Mesenchymal stem cell (in vitro differentiated cells and primary cell): ENCODE data around the gene C12orf75.

ENCODE experiments used
- DNase-seq: peaks from one replicate; pipeline ENCODE4 v3.0.0-alpha.2; 2013
- H2AFZ ChIP-seq: one replicate; pipeline ENCODE4 v1.6.1; 2013; ENCODE audit warnings: low read depth, mild to moderate bottlenecking, control low read depth, inconsistent platforms, low read length, moderate library complexity
- H2AK5ac ChIP-seq: 2 replicates; pipeline ENCODE4 v1.6.1; 2013; ENCODE audit warnings: low read length, moderate library complexity, mild to moderate bottlenecking, inconsistent platforms; ENCODE audit not compliant: severe bottlenecking
- H2BK120ac ChIP-seq: one replicate; pipeline ENCODE4 v1.6.1; 2013; ENCODE audit warnings: low read depth, mild to moderate bottlenecking, inconsistent platforms, low read length, moderate library complexity
- H2BK12ac ChIP-seq, 2 experiments: one replicate each; pipeline ENCODE4 v1.6.1; 2013; ENCODE audit warnings: inconsistent platforms in 2 of 2, low read length in 2 of 2, mild to moderate bottlenecking in 2 of 2, moderate library complexity in 2 of 2, control low read depth in 1 of 2
- H2BK15ac ChIP-seq: one replicate; pipeline ENCODE4 v1.6.1; 2013; ENCODE audit warnings: mild to moderate bottlenecking, low read depth, inconsistent platforms; ENCODE audit not compliant: poor library complexity, severe bottlenecking
- H2BK5ac ChIP-seq: 2 replicates; pipeline ENCODE4 v1.6.1; 2013; ENCODE audit warnings: low read depth, mild to moderate bottlenecking, low read length, control low read depth, inconsistent platforms; ENCODE audit not compliant: poor library complexity, severe bottlenecking
- H3K14ac ChIP-seq, 2 experiments: one replicate each; pipeline ENCODE4 v1.6.1; 2013; ENCODE audit warnings: inconsistent platforms in 2 of 2, low read length in 2 of 2, control low read depth in 1 of 2, mild to moderate bottlenecking in 1 of 2, moderate library complexity in 1 of 2
- H3K18ac ChIP-seq, 2 experiments: one replicate each; pipeline ENCODE4 v1.6.1; 2013; ENCODE audit warnings: inconsistent platforms in 2 of 2, low read length in 2 of 2, control low read depth in 1 of 2, low read depth in 1 of 2, mild to moderate bottlenecking in 1 of 2
- H3K23ac ChIP-seq, 2 experiments: one replicate each; pipeline ENCODE4 v1.6.1; 2013; ENCODE audit warnings: inconsistent platforms in 2 of 2, low read length in 2 of 2, mild to moderate bottlenecking in 2 of 2, moderate library complexity in 2 of 2, control low read depth in 1 of 2
- H3K27ac ChIP-seq: 2 replicates; pipeline ENCODE4 v1.5.1; 2013; ENCODE audit warnings: mild to moderate bottlenecking, moderate library complexity, low read length, control low read depth, inconsistent platforms; ENCODE audit not compliant: poor library complexity, severe bottlenecking
- H3K27me3 ChIP-seq, 2 experiments: 2 replicates each; pipeline versions ENCODE4 v1.6.1 to v1.7.0; 2013; ENCODE audit warnings: low read length in 2 of 2, mild to moderate bottlenecking in 2 of 2, moderate library complexity in 2 of 2, control low read depth in 1 of 2, inconsistent platforms in 1 of 2; ENCODE audit not compliant: control insufficient read depth in 1 of 2, insufficient read depth in 1 of 2
- H3K36me3 ChIP-seq, 2 experiments: 2 replicates each; pipeline versions ENCODE4 v1.6.1 to v1.7.0; 2013; ENCODE audit warnings: low read length in 2 of 2, control low read depth in 1 of 2, inconsistent platforms in 1 of 2, low read depth in 1 of 2, mild to moderate bottlenecking in 1 of 2; ENCODE audit not compliant: insufficient read depth in 2 of 2, control insufficient read depth in 1 of 2
- H3K4ac ChIP-seq, 2 experiments: one replicate each; pipeline ENCODE4 v1.6.1; 2013; ENCODE audit warnings: inconsistent platforms in 2 of 2, low read length in 2 of 2, mild to moderate bottlenecking in 2 of 2, moderate library complexity in 2 of 2, control low read depth in 1 of 2, low read depth in 1 of 2
- H3K4me1 ChIP-seq: 2 replicates; pipeline ENCODE4 v1.6.1; 2013; ENCODE audit warnings: low read depth, low read length, control low read depth; ENCODE audit not compliant: control insufficient read depth, insufficient read depth
- H3K4me2 ChIP-seq: 2 replicates; pipeline ENCODE4 v1.6.1; 2013; ENCODE audit warnings: low read length, mild to moderate bottlenecking, inconsistent platforms; ENCODE audit not compliant: poor library complexity, severe bottlenecking
- H3K4me3 ChIP-seq, 2 experiments: 2 replicates each; pipeline versions ENCODE4 v1.5.1 to v1.7.0; 2013; ENCODE audit warnings: low read length in 2 of 2, mild to moderate bottlenecking in 2 of 2, control low read depth in 1 of 2, low read depth in 1 of 2; ENCODE audit not compliant: insufficient read depth in 1 of 2
- H3K79me1 ChIP-seq: replicated peaks from 2 replicates; pipeline ENCODE4 v1.6.1; 2013; ENCODE audit warnings: mild to moderate bottlenecking, control low read depth, low read length, inconsistent platforms; ENCODE audit not compliant: poor library complexity, severe bottlenecking
- H3K9ac ChIP-seq: 2 replicates; pipeline ENCODE4 v1.7.0; 2013; ENCODE audit warnings: mild to moderate bottlenecking, low read length, moderate library complexity
- H3K9me3 ChIP-seq: 2 replicates; pipeline ENCODE4 v1.7.0; 2013; ENCODE audit warnings: mild to moderate bottlenecking, low read length; ENCODE audit not compliant: control insufficient read depth
- H4K8ac ChIP-seq: one replicate; pipeline ENCODE4 v1.6.1; 2013; ENCODE audit warnings: inconsistent platforms, mild to moderate bottlenecking, low read length, moderate library complexity
- H4K91ac ChIP-seq: one replicate; pipeline ENCODE4 v1.6.1; 2013; ENCODE audit warnings: mild to moderate bottlenecking, low read length, inconsistent platforms
- WGBS: methylation state at CpG from one replicate; pipeline ENCODE4 v1.1.7; 2013; ENCODE audit warnings: mixed read lengths; 5-methylcytosine and 5-hydroxymethylcytosine counted together

Gene C12orf75

GRCh38 chr12:105324704-105325103 lies 5.8 kb upstream of the C12orf75 start:
- Histone ChIP-seq H4K91ac (no peak overlapping the region), H3K79me1 (peaks cover 9% of the 10 kb centered on the region), H4K8ac (no peak overlapping the region), H3K4me3 (no peak overlapping the region), H3K36me3 (peaks cover 0 to 2% of the 10 kb centered on the region in 2 experiments), H3K9me3 (no peaks in the 10 kb centered on the region), H3K18ac (no peak overlapping the region), H3K9ac (no peak overlapping the region), H3K4me2 (no peak overlapping the region), H3K27ac (peak overlapping the region; percentile 11), H2BK120ac (no peak overlapping the region), H2BK12ac (no peak overlapping the region), H3K4me1 (peaks cover 24% of the 10 kb centered on the region), H2AFZ (no peak overlapping the region), H3K4ac (no peak overlapping the region), H2AK5ac (peak overlapping the region; percentile 89), H2BK5ac (no peak overlapping the region), H2BK15ac (no peak overlapping the region), H3K14ac (no peak overlapping the region), H3K23ac (no peak overlapping the region), H3K27me3 (no peaks in the 10 kb centered on the region)
- DNase-seq, result no peak
- WGBS, result 93% methylated on average over 2 of the region's 2 CpGs

- Histone ChIP-seq H3K9ac (no peak overlapping the region), H2AFZ (no peak overlapping the region), H4K8ac (no peak overlapping the region), H3K27me3 (no peaks in the 10 kb centered on the region), H3K36me3 (peaks cover 0 to 2% of the 10 kb centered on the region in 2 experiments), H2BK15ac (no peak overlapping the region), H2BK120ac (no peak overlapping the region), H3K27ac (peak overlapping the region; percentile 11), H3K4me1 (peaks cover 22% of the 10 kb centered on the region), H3K9me3 (no peaks in the 10 kb centered on the region), H2BK5ac (no peak overlapping the region), H3K14ac (no peak overlapping the region), H2BK12ac (no peak overlapping the region), H3K23ac (no peak overlapping the region), H3K18ac (no peak overlapping the region), H3K4me2 (no peak overlapping the region), H2AK5ac (peak overlapping the region; percentile 89), H3K4me3 (no peak overlapping the region), H3K79me1 (peaks cover 9% of the 10 kb centered on the region), H3K4ac (no peak overlapping the region), H4K91ac (no peak overlapping the region)
- 94% methylated on average over 2 of the region's 2 CpGs for WGBS
- DNase-seq, result no peak
These were observed 5.4 kb upstream of the C12orf75 start for GRCh38 chr12:105325117-105325516.

- no peak for DNase-seq
- Histone ChIP-seq H2AFZ (peak overlapping the region; percentile 29), H3K14ac (no peak overlapping the region), H3K4me2 (peak overlapping the region; percentile 85), H3K79me1 (peaks cover 4% of the 10 kb centered on the region), H3K27ac (peak overlapping the region; percentile 2), H3K9ac (peak overlapping the region; percentile 47), H3K36me3 (no peaks in the 10 kb centered on the region), H3K4me1 (peaks cover 12% of the 10 kb centered on the region), H3K4ac (no peak overlapping the region), H2BK15ac (no peak overlapping the region), H3K23ac (no peak overlapping the region), H2BK5ac (no peak overlapping the region), H2AK5ac (no peak overlapping the region), H4K8ac (no peak overlapping the region), H2BK12ac (no peak overlapping the region), H4K91ac (no peak overlapping the region), H3K18ac (no peak overlapping the region), H3K9me3 (no peaks in the 10 kb centered on the region), H3K27me3 (no peaks in the 10 kb centered on the region), H2BK120ac (no peak overlapping the region), H3K4me3 (peak overlapping the region in 1 of 2 experiments; percentile 79)
- 43% methylated on average over 8 of the region's 9 CpGs for WGBS
These were observed 587 bp upstream of the C12orf75 start for GRCh38 chr12:105329926-105330282.

- Histone ChIP-seq H3K4me2 (peak overlapping the region; percentile 85), H2AK5ac (no peak overlapping the region), H3K4me1 (peaks cover 11% of the 10 kb centered on the region), H3K9ac (peak overlapping the region; percentile 72), H2AFZ (peak overlapping the region; percentile 69), H4K91ac (no peak overlapping the region), H3K23ac (no peak overlapping the region), H3K79me1 (peaks cover 2% of the 10 kb centered on the region), H3K27me3 (no peaks in the 10 kb centered on the region), H3K36me3 (no peaks in the 10 kb centered on the region), H2BK15ac (no peak overlapping the region), H3K4me3 (peak overlapping the region; percentile 81), H2BK120ac (no peak overlapping the region), H2BK12ac (no peak overlapping the region), H3K14ac (peak overlapping the region in 1 of 2 experiments; percentile 55), H3K27ac (peak overlapping the region; percentile 53), H4K8ac (no peak overlapping the region), H3K18ac (peak overlapping the region in 1 of 2 experiments; percentile 41), H3K4ac (no peak overlapping the region), H3K9me3 (no peaks in the 10 kb centered on the region), H2BK5ac (peak overlapping the region; percentile 70)
- WGBS, result 4% methylated on average over 26 of the region's 46 CpGs
- DNase-seq, result peak; percentile 39
These were observed 677 bp downstream of the C12orf75 start for GRCh38 chr12:105330931-105331804.
